GM13977 (cell line): ENCODE measurements around the gene SDCBP2.

Experiments
- DNase-seq: peaks from one replicate; pipeline ENCODE4 v3.0.0; 2012; ENCODE audit warnings: low spot score
- in situ Hi-C: fragments of 300-500 bp; cut with MboI; formaldehyde crosslinking; loops from one replicate; pipeline ENCODE4 v1.12.0; 2022; ENCODE audit warnings: low sequenced_read_pairs, low pct_unique_long_range_greater_than_20kb, mixed read lengths, inconsistent platforms; ENCODE audit not compliant: unreplicated experiment
- TF ChIP-seq, protein P1 (sequence below): IDR thresholded peaks from 2 replicates; pipeline ENCODE4 v1.5.1; 2012; ENCODE audit warnings: mild to moderate bottlenecking, control low read depth; ENCODE audit not compliant: insufficient read depth; ENCODE audit errors: extremely low read depth, missing control alignments

SDCBP2 gene

DNA sequence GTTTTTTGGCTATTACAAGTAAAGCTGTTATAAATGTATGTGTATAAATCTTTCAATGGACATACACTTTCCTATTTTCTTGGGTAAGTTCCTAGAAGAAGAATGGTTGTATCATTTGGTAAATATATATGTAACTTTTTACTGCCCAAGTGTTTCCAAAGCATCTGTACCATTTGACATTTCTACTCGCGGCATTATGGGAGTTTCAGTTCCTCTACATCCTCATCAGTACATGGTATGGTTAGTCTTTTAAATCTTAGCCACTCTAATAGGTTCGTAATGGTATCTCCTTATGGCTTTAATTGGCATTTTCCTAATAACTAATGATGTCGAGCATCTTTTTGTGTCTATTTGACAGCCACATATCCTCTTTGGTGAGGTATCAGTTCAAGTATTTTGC, 49.9 kb downstream of the SDCBP2 start:
- no peak for DNase-seq
- TF ChIP-seq, protein P1, sequence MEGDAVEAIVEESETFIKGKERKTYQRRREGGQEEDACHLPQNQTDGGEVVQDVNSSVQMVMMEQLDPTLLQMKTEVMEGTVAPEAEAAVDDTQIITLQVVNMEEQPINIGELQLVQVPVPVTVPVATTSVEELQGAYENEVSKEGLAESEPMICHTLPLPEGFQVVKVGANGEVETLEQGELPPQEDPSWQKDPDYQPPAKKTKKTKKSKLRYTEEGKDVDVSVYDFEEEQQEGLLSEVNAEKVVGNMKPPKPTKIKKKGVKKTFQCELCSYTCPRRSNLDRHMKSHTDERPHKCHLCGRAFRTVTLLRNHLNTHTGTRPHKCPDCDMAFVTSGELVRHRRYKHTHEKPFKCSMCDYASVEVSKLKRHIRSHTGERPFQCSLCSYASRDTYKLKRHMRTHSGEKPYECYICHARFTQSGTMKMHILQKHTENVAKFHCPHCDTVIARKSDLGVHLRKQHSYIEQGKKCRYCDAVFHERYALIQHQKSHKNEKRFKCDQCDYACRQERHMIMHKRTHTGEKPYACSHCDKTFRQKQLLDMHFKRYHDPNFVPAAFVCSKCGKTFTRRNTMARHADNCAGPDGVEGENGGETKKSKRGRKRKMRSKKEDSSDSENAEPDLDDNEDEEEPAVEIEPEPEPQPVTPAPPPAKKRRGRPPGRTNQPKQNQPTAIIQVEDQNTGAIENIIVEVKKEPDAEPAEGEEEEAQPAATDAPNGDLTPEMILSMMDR: no peak
- in situ Hi-C loops: no loop called here

DNA sequence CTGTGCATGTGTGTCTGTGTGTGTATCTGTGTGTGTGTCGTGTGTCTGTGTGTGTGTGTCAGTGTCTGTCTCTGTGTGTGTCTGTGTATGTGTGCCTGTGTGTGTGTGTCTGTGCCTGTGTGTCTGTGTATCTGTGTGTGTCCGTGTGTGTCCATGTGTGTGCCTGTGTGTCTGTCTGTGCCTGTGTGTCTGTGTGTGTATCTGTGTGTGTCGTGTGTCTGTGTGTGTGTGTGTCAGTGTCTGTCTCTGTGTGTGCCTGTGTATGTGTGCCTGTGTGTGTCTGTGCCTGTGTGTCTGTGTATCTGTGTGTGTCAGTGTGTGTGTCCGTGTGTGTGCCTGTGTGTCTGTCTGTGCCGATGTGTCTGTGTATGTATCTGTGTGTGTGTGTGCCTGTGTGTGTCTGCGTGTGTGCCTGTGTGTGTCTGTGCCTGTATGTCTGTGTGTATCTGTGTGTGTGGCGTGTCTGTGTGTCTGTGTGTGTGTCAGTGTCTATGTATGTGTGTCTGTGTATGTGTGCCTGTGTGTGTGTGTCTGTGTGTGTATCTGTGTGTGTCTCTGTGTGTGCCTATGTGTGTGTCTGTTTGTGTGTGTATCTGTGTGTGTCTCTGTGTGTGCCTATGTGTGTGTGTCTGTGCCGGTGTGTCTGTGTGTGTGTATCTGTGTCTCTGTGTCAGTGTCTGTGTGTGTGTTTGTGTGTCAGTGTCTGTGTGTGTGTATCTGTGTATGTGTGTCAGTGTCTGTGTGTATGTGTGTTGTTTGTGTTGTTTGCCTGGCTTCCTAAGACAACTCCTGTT, 51.2 kb downstream of the SDCBP2 start:
- no peak for DNase-seq
- TF ChIP-seq, protein P1: no peak
- in situ Hi-C loops: no loop called here

DNA sequence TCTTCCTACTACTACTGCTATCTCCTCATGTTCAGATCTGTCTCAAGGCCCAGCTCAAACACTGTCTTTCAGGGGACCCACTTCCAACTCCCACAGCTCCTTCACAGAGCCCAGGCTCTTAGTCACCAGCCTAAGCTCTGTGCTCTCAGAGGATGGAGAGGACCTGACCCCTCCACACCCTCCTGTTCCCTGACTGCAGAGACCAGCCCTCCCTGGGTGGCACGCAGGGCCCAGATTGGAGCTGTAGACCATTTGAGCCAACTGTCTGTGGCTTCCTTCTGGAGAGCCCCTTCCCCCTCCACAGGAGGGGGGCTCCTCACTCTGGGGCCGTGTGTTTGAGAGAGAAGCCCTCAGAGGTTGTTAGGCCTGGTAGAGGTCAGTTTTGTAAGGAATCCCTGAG, 53.0 kb downstream of the SDCBP2 start:
- DNase-seq: no peak
- in situ Hi-C loops: no loop called here
- TF ChIP-seq, protein P1: no peak

DNA sequence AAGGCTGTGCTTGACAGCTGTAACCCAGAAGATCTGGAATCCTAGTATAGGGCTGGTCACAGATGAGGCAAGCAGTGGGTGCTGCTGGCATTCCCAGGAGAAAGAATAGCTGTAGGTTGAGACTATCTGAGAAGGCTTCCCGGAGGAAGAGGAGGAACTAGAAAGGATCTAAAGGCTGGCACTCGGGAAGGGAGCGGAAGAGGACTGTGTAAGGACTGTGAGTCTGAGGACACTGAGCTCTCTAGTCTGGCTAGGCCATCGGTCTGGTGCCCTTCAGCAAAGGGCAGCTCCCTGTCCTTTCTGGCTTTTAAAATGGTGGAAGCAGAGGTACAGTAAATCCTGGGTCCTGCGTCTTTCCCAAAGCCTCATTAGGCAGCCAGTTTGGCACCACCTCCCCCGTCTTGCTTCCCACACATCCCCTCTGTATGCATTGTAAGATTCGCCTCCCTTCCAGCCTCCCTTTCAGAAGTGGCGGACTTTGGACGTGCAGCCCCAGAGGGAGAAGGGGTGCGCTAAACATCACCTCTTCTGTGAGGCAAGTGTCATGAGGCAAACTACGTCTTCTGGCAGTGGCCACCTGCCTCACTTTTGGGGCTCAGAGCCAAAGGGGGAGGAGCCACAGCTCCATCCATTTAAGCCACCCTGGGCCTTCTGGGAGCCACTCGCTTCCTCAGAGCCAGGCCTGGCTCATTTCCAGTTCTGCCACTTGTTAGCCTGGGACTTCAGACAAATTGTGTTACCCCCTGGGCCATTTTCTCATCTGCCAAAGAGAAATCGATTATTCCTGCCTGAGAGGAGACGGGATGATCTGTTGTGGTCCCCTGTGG, 54.2 kb downstream of the SDCBP2 start:
- in situ Hi-C loops: no loop called here
- TF ChIP-seq, protein P1: no peak
- DNase-seq: no peak

DNA sequence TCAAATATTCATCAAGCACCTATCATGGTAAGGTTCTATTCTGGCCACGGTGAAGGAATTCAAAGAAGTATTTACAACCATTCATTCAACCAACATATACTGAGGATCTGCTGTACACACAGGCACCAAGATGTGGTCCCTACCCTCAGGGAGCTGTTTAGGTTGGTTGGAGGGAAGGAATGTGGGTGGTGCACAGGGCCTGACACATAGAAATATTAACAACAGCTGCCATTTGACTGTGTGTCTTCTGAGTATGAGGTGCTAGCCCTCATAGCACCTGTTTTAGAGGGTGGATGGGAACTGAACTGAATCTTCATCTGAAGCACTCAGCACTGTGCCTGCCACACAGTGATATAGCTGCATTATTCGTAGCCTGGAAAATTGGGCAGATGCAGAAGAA, 55.6 kb downstream of the SDCBP2 start:
- no peak for DNase-seq
- TF ChIP-seq, protein P1: no peak
- in situ Hi-C loops: no loop called here

DNA sequence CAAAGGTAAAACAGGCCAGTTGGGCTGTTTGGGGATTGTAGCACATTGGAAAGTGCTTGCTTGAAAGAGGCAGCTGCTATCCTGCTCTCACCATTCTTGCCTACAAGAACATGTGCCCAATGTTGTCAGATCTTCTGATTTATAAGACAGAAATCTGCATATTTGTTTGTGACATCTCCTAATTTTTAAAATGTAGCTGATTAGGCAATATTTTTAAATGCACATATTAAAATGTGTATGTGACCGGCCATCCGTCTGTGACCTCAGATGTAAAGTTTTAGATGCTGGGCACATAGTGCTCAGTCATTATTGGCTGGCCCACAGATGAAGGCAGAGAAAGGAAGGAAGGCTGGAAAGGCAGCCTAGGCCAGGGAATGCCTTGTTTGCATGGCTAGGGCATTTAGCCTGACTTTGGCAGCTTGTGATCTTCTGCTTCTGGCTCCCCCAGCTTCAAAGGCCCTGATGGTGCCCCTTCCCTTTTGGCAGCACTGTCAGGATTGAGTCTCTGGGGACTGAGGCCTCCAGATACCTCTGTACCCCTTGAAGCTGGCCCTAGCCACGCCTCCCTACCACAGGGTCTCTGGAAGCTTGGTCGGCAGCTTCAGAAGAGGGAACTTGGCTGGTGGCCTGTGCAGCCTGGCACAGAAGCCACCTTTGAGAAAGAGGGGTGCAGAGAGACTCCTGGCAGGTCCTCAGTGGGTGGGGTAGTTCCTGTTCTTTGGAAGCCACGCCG, 56.4 kb downstream of the SDCBP2 start:
- in situ Hi-C loops: no loop called here
- TF ChIP-seq, protein P1: no peak
- no peak for DNase-seq
